ENCODE results near the gene RSPO3.
"Not testable (repeated sequence)": the region's sequence is repeated elsewhere in the genome, so short reads cannot be mapped to it uniquely, and the experiment has no call there.

RSPO3 gene

GRCh38 chr6:127206531-127207095, 88.1 kb downstream of the RSPO3 start:
- DNase-seq: no peak

GRCh38 chr6:127207591-127208120, 89.2 kb downstream of the RSPO3 start:
- no peak for DNase-seq

- no peak for DNase-seq
Observed at GRCh38 chr6:127210725-127211124, 92.3 kb downstream of the RSPO3 start.

GRCh38 chr6:127212376-127212775, 93.9 kb downstream of the RSPO3 start:
- no peak for DNase-seq

- DNase-seq: not testable (repeated sequence)
Observed at GRCh38 chr6:127214032-127214431, 95.6 kb downstream of the RSPO3 start.

- not testable (repeated sequence) for DNase-seq
Observed at GRCh38 chr6:127214531-127214930, 96.1 kb downstream of the RSPO3 start.

GRCh38 chr6:127215931-127216330, 97.5 kb downstream of the RSPO3 start:
- DNase-seq: no peak

- no peak for DNase-seq
Observed at GRCh38 chr6:127216810-127217789, 98.6 kb downstream of the RSPO3 start.

GRCh38 chr6:127219869-127220268, 101.4 kb downstream of the RSPO3 start:
- DNase-seq: no peak

- no peak for DNase-seq
Observed at GRCh38 chr6:127221201-127221600, 102.7 kb downstream of the RSPO3 start.

- DNase-seq: no peak
Observed at GRCh38 chr6:127222418-127222817, 103.9 kb downstream of the RSPO3 start.

GRCh38 chr6:127225497-127225896, 107.0 kb downstream of the RSPO3 start:
- DNase-seq: no peak

GRCh38 chr6:127233819-127234218, 115.3 kb downstream of the RSPO3 start:
- not testable (repeated sequence) for DNase-seq

GRCh38 chr6:127243501-127243900, 125.0 kb downstream of the RSPO3 start:
- DNase-seq: no peak

Measured in NCI-H2171 (cell line).